HCT116 (cell line): ENCODE data around the gene RBM38. TPM values are rescaled to one million over a fixed set of nuclear protein-coding genes. Genes with fewer than 3 reads are reported as not detected.

Source experiments
- ELF1 ChIP-seq: IDR thresholded peaks from 2 replicates; pipeline ENCODE4 v1.6.1; 2012; ENCODE audit warnings: low read depth, borderline replicate concordance
- EZH2 ChIP-seq: fragments of 200-600 bp; sonication (generic); IDR thresholded peaks from 2 replicates; pipeline ENCODE4 v1.6.1; 2017; ENCODE audit warnings: antibody characterized with exemption, mixed run types
- EZH2phosphoT487 ChIP-seq: fragments of 200-600 bp; IDR thresholded peaks from 2 replicates; pipeline ENCODE4 v1.6.1; 2018; ENCODE audit warnings: antibody characterized with exemption, borderline replicate concordance
- JUND ChIP-seq: IDR thresholded peaks from 2 replicates; pipeline ENCODE4 v1.6.1; 2012
- MAX ChIP-seq: IDR thresholded peaks from 2 replicates; pipeline ENCODE4 v1.6.1; 2012
- POLR2A ChIP-seq: IDR thresholded peaks from 2 replicates; pipeline ENCODE4 v1.7.0; 2011; ENCODE audit warnings: borderline replicate concordance; ENCODE audit not compliant: insufficient read depth, insufficient read length; ENCODE audit errors: extremely low read depth
- POLR2AphosphoS5 ChIP-seq: IDR thresholded peaks from 2 replicates; pipeline ENCODE4 v1.6.1; 2011; ENCODE audit warnings: mild to moderate bottlenecking, low read depth, low read length, moderate library complexity
- ZFX ChIP-seq: fragments of 450-650 bp; IDR thresholded peaks from 2 replicates; pipeline ENCODE4 v1.6.1; 2017
- total RNA-seq: library from RNA; stranded (reverse); gene quantifications from one replicate; pipeline ENCODE4 v1.2.1, GENCODE V29; 2021; ENCODE audit not compliant: unreplicated experiment
- TF ChIP-seq, protein P1 (sequence below): IDR thresholded peaks from 2 replicates; pipeline ENCODE4 v1.6.1; 2011; ENCODE audit warnings: mild to moderate bottlenecking, low read length, moderate library complexity; ENCODE audit not compliant: insufficient replicate concordance; ENCODE audit errors: extremely low read depth
- TF ChIP-seq, protein P2 (sequence below), 3 experiments: fragments of 200-600 bp in 1 of 3; sonication (generic) in 1 of 3; IDR thresholded peaks in 2 of 3; conservative IDR thresholded peaks in 1 of 3; 2 replicates each; pipeline ENCODE4 v1.5.1; 2012 to 2017; ENCODE audit warnings: low read depth in 2 of 3, low read length in 2 of 3, antibody characterized with exemption in 1 of 3, borderline replicate concordance in 1 of 3, control low read depth in 1 of 3, mild to moderate bottlenecking in 1 of 3, mixed read lengths in 1 of 3, mixed run types in 1 of 3, moderate library complexity in 1 of 3; ENCODE audit not compliant: insufficient read depth in 1 of 3
- TF ChIP-seq, protein P3 (sequence below): IDR thresholded peaks from 2 replicates; pipeline ENCODE4 v1.6.1; 2012

The RBM38 gene
- total RNA-seq, 1 experiment from 2014 or later = 36.2 TPM

DNA sequence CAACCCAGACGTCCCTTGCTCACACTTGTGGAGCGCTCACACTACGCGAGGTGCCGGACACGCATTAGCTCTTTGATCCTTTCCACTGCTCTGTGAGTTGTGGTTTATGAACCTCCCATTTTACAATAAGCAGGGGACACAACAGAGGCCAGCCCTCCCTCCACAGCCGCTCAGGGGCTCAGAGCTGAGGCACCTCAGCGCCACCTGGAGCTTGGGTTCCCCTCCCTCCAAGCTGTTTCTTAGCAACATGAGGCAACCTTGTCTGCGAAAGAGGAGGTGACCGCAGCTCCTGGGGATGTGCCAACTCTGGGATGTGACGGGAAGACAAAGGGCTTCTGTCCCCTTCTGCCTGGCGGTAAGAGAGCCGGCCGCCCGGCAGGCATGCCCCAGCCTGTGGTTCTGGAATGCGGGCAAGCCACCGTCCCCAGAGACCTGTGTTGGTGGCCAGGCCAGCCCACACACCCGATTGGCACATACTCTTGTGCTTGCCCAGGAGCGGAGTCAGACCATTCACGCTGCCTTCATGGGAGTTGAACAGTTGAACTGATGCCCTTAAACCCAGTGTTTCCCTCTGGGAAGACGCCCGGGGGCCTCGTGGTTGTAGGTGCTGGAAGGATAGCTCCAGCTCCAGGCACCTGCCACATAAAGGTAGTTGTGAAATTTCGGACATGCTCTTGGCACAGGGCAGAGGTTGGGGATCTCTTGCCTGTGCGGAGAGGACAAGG lies 44.5 kb downstream of the RBM38 start (continued):
- TF ChIP-seq, protein P1, sequence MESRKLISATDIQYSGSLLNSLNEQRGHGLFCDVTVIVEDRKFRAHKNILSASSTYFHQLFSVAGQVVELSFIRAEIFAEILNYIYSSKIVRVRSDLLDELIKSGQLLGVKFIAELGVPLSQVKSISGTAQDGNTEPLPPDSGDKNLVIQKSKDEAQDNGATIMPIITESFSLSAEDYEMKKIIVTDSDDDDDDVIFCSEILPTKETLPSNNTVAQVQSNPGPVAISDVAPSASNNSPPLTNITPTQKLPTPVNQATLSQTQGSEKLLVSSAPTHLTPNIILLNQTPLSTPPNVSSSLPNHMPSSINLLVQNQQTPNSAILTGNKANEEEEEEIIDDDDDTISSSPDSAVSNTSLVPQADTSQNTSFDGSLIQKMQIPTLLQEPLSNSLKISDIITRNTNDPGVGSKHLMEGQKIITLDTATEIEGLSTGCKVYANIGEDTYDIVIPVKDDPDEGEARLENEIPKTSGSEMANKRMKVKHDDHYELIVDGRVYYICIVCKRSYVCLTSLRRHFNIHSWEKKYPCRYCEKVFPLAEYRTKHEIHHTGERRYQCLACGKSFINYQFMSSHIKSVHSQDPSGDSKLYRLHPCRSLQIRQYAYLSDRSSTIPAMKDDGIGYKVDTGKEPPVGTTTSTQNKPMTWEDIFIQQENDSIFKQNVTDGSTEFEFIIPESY = no peak
- TF ChIP-seq EZH2phosphoT487 (no peak), EZH2 (no peak), MAX (peak; percentile 64; the same call in 1 of the 2 replicates), ELF1 (no peak), ZFX (no peak), JUND (no peak), POLR2AphosphoS5 (no peak), POLR2A (no peak)
- TF ChIP-seq, protein P2, sequence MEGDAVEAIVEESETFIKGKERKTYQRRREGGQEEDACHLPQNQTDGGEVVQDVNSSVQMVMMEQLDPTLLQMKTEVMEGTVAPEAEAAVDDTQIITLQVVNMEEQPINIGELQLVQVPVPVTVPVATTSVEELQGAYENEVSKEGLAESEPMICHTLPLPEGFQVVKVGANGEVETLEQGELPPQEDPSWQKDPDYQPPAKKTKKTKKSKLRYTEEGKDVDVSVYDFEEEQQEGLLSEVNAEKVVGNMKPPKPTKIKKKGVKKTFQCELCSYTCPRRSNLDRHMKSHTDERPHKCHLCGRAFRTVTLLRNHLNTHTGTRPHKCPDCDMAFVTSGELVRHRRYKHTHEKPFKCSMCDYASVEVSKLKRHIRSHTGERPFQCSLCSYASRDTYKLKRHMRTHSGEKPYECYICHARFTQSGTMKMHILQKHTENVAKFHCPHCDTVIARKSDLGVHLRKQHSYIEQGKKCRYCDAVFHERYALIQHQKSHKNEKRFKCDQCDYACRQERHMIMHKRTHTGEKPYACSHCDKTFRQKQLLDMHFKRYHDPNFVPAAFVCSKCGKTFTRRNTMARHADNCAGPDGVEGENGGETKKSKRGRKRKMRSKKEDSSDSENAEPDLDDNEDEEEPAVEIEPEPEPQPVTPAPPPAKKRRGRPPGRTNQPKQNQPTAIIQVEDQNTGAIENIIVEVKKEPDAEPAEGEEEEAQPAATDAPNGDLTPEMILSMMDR (IDR thresholded peaks at IDR 0.05 in 2 of 3, conservative IDR thresholded peaks at IDR 0.05 in 1 of 3; ENCODE audit: borderline replicate concordance in 1 of 3, insufficient read depth in 1 of 3, low read depth in 2 of 3, low read length in 2 of 3) = peak in 2 of 3 experiments; percentile 15 to 21; a peak in 2 of 6 replicates
- TF ChIP-seq, protein P3, sequence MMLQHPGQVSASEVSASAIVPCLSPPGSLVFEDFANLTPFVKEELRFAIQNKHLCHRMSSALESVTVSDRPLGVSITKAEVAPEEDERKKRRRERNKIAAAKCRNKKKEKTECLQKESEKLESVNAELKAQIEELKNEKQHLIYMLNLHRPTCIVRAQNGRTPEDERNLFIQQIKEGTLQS = no peak
